Fibroblast of pulmonary artery (primary cell): ENCODE results near the gene SCYGR6.

Experiments
- DNase-seq: peaks from one replicate; pipeline ENCODE4 v3.0.0-alpha.2; 2010; ENCODE audit warnings: low read depth
- H3K4me3 ChIP-seq: replicated peaks from 2 replicates; pipeline ENCODE4 v1.5.1; 2011; ENCODE audit warnings: low read depth, mild to moderate bottlenecking, control low read depth, low read length, moderate library complexity
- TF ChIP-seq, protein P1 (sequence below): IDR thresholded peaks from 2 replicates; pipeline ENCODE4 v1.5.1; 2011; ENCODE audit warnings: mild to moderate bottlenecking, control low read depth, low read length, inconsistent platforms; ENCODE audit errors: missing control alignments

SCYGR6 gene

DNA sequence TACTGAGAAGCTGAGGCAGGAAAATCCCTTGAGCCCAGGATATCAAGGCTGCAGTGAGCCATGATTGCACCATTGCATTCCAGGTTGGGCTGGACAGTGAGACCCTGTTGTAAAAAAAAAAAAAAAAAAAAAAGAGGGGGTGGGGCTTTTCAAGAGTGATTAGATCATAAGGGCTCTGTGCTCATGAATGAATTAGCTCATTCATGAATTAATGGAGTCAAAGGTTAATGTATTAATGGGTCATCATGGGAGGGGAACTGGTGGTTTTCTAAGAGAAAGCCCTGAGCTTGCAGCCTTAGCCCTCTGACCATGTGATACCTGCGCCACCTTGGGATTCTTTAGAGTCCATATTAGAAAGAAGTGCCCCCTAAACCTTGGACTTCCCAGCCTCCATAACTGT, 11.3 kb downstream of the SCYGR6 start:
- TF ChIP-seq, protein P1, sequence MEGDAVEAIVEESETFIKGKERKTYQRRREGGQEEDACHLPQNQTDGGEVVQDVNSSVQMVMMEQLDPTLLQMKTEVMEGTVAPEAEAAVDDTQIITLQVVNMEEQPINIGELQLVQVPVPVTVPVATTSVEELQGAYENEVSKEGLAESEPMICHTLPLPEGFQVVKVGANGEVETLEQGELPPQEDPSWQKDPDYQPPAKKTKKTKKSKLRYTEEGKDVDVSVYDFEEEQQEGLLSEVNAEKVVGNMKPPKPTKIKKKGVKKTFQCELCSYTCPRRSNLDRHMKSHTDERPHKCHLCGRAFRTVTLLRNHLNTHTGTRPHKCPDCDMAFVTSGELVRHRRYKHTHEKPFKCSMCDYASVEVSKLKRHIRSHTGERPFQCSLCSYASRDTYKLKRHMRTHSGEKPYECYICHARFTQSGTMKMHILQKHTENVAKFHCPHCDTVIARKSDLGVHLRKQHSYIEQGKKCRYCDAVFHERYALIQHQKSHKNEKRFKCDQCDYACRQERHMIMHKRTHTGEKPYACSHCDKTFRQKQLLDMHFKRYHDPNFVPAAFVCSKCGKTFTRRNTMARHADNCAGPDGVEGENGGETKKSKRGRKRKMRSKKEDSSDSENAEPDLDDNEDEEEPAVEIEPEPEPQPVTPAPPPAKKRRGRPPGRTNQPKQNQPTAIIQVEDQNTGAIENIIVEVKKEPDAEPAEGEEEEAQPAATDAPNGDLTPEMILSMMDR, result no peak
- no peak for DNase-seq
- no peak overlapping the region for H3K4me3 ChIP-seq

DNA sequence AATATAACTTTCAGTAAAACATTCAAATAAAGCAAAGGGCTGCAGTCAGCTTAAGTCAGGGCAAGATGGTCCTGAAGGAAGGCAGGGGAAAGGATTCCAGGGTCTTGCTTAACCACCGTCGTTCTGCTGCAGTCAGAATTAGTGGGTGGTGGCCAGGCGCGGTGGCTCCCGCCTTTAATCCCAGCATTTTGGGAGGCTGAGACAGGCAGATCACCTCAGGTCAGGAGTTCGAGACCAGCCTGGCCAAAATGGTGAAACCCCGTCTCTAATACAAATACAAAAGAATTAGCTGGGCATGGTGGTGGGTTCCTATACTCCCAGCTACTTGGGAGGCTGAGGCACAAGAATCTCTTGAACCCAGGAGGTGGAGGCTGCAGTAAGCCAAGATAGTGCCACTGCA, 13.6 kb downstream of the SCYGR6 start:
- no peak overlapping the region for H3K4me3 ChIP-seq
- TF ChIP-seq, protein P1, result no peak
- DNase-seq, result no peak

DNA sequence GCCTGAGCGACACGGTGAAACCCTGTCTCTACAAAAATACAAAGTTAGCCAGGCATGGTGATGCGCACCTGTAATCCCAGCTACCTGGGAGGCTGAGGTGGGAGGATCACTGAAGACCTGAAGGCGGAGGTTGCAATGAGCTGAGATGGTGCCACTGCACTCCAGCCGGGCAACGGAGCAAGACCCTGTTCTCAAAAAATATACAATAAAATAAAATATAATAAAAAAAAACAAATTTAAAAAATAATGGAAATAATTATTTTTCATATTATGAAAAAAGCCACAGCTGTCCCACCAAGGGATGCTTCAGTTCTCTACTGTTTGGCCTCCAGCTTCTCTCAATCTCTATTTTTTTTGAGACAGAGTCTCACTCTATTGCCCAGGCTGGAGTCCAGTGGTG, 17.2 kb downstream of the SCYGR6 start:
- TF ChIP-seq, protein P1, result no peak
- no peak for DNase-seq
- H3K4me3 ChIP-seq, result no peak overlapping the region

DNA sequence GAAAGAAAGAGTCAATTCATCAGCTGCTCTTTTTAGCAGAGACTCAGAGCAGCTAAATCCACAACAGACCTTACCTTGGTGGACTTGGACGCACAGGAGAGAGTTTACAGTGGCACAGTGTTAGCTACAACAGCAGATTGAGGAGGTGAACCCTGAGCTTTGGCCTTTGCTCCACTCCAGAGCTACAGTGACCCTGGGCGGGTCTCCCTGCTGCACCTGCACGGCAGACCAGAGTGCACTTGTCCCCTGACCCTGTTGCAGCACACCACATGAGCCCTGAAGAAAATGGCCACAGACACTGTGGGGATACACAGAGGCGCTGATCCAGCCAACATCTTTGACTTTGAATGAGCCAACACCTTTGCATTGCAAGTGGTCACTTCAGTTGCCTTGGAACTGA, 17.7 kb downstream of the SCYGR6 start:
- DNase-seq, result no peak
- TF ChIP-seq, protein P1, result no peak
- no peak overlapping the region for H3K4me3 ChIP-seq

DNA sequence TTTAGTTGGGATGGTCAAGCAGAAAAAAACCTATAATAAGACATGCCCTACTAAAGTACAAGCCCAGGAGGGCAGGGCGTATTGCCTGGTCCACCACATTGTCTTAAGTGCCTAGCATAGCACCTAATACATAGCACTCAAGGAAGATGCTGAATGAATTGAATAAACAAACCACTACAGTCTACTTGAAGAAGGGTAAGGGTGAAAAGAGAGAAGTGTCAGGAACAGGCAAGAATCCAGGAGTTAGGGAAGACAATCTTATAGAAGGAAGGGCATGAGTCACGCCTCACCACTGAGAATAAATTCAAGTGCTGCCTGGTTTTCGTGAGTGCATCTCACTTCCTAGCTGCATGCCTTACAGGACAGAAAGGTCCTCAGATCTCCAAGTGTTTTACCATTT, 20.6 kb downstream of the SCYGR6 start:
- peak; percentile 31 for DNase-seq
- TF ChIP-seq, protein P1, result no peak

DNA sequence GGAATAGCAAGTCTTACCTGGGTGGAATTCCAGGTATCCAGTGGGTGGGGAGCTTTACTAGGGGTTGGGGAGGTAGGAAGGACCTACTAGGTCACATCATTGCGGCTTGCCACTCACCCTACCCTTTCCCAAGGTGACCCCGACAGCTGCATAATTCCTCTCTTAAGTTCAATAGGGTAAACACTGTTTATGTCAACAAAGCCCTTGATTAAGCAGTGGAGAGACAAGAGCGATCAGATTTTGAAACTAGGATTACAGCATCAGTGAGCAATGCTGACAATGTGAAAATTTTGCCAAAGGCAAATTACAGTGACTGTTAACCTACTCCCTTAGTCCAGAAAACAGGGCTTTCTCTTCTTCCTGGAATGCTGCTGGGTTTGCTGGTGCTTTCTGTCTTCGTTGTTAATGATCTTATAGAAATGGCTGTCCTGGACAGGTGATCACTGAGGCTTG, 21.3 kb downstream of the SCYGR6 start:
- H3K4me3 ChIP-seq, result no peak overlapping the region
- TF ChIP-seq, protein P1, result no peak
- DNase-seq, result peak; percentile 44

More for the DNA sequence above, 20.6 kb downstream of the SCYGR6 start:
- no peak overlapping the region for H3K4me3 ChIP-seq

DNA sequence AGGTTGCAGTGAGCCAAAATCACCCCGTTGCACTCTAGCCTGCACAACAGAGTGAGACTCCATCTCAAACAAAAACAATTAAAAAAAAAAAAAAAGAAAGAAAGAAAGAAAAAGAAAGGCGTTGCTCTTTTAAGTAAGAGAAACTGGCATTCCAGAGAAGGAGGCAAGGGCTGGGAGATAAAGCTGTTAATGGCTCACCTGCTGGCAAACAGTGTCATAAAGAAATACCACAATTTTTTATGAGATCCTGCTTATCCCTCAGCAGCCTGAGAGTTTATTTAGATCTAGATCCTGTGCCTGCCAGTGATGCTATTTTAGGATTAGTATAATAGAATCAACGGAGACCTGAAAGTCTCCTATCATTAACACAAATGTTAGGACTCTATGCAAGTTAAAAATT, 23.0 kb downstream of the SCYGR6 start:
- DNase-seq, result no peak
- no peak overlapping the region for H3K4me3 ChIP-seq
- TF ChIP-seq, protein P1, result no peak
